ENCODE results near the gene TSC22D2. TPM values are rescaled to one million over a fixed set of nuclear protein-coding genes. Genes with fewer than 3 reads are reported as not detected.

The TSC22D2 gene
- total and polyA plus RNA-seq, 2 of the 8 experiments (the other 6 are each of a cell fraction or from before 2014, with no cell fraction given): 3.4 to 27.6 TPM

- TF ChIP-seq CHD7 (IDR thresholded peaks at IDR 0.05; ENCODE audit: insufficient replicate concordance, low read length) (no peak), RNF2 (IDR thresholded peaks at IDR 0.05; ENCODE audit: borderline replicate concordance, low read depth, low read length, missing control alignments, poor library complexity, severe bottlenecking) (no peak), CTBP2 (IDR thresholded peaks at IDR 0.05; ENCODE audit: borderline replicate concordance, insufficient read depth, insufficient read length, low read length) (no peak), ATF2 (IDR thresholded peaks at IDR 0.05; ENCODE audit: low read length) (no peak), ASH2L (IDR thresholded peaks at IDR 0.05; ENCODE audit: low read length) (no peak), EZH2 (IDR thresholded peaks at IDR 0.05; ENCODE audit: low read depth, low read length, severe bottlenecking) (no peak), SUZ12 (IDR thresholded peaks at IDR 0.05; ENCODE audit: low read length) (no peak), TAF7 (optimal IDR thresholded peaks at IDR 0.05; ENCODE audit: borderline replicate concordance, low read depth, low read length) (no peak), TAF1 (IDR thresholded peaks at IDR 0.05; ENCODE audit: low read depth, low read length) (no peak)
Measured at GRCh38 chr3:150414959-150415358, 6.9 kb downstream of the TSC22D2 start (continued).

Data from H1 (cell line).